ENCODE data around the gene CYP4F8.

Gene CYP4F8

DNA sequence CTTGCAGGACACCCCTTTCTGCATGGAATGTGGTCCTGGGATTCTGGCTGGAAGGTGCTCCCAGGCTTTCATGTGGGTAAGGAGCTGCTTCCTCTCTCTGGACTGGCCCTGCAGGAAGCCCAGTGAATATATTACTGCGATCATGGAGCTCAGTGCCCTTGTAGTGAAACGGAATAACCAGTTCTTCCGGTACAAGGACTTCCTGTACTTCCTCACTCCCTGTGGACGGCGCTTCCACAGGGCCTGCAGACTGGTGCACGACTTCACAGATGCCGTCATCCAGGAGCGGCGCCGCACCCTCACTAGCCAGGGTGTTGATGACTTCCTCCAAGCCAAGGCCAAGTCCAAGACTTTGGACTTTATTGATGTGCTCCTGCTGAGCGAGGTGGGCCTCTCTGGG, 8.0 kb downstream of the CYP4F8 start:
- Mint-ChIP-seq H3K36me3 (ENCODE audit: insufficient read depth) (no peaks in the 10 kb centered on the region), H3K4me1 (no peaks in the 10 kb centered on the region), H3K27me3 (peaks cover 70% of the 10 kb centered on the region), H3K9me3 (no peaks in the 10 kb centered on the region), H3K4me3 (no peak overlapping the region), H3K27ac (ENCODE audit: low read depth) (no peak overlapping the region)
- DNase-seq (ENCODE audit: low spot score in 2 of 2) (no peak), ATAC-seq (replicated peaks; ENCODE audit: extremely low read depth, poor library complexity, severe bottlenecking) (no peak)

DNA sequence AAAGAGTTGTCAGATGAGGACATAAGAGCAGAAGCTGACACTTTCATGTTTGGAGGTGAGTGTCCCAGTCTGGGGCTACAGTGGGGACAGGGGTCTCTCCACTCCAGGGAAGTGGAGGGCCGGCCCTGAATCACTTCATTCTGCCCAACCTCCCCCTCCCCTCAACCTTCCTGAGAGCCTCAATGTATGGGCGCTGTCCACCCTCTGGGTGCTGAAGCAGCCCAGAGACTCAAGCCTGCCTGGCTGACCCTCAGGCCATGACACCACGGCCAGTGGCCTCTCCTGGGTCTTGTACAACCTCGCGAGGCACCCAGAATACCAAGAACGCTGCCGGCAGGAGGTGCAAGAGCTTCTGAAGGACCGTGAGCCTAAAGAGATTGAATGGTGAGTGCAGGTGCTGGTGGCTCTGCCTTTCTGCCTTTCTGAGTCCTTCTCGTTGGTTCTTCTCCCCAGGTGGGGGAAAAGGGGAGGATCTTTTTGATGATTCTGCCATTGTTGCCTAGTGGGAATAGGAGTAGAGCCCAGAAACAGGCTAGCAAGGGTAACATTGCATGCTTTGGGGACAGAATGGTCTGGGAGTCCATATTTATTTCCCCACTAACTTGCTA, 8.8 kb downstream of the CYP4F8 start:
- H3K27me3 Mint-ChIP-seq, result peaks cover 70% of the 10 kb centered on the region

DNA sequence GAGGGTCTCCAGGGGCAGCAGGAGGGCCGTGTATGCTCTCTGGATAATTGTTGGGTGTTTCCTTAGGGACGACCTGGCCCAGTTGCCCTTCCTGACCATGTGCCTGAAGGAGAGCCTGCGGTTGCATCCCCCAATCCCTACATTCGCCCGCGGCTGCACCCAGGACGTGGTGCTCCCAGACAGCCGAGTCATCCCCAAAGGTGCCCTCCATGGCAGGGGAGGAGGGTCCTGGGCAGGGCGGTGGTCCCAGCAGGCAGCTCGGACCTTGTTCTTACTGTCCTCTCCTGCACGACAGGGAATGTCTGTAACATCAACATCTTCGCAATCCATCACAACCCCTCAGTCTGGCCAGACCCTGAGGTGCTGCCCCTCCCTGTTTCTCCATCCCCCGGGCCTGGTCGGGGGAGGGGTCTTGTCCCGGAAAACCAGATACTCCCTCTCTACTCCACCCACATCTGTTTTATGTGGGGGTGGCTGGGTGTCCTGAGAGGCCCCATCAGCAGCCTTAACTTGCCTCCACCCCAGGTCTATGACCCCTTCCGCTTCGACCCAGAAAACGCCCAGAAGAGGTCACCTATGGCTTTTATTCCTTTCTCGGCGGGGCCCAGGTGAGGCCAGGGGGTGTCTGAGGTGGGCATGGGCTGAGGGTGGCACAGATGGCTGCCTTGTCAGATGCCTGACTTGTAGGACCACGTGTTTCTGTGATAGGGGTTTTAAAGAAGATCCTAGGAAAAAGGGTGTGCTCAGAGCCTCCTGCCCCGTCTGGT, 13.4 kb downstream of the CYP4F8 start:
- no peak for ATAC-seq (replicated peaks; ENCODE audit: extremely low read depth, poor library complexity, severe bottlenecking)
- peaks cover 1% of the 10 kb centered on the region for H3K36me3 Mint-ChIP-seq (ENCODE audit: insufficient read depth)
- peaks cover 51% of the 10 kb centered on the region for H3K27me3 Mint-ChIP-seq

More for the DNA sequence above, 8.8 kb downstream of the CYP4F8 start:
- DNase-seq (ENCODE audit: low spot score in 2 of 2), result no peak
- Mint-ChIP-seq H3K27ac (ENCODE audit: low read depth) (no peak overlapping the region), H3K9me3 (no peaks in the 10 kb centered on the region), H3K36me3 (ENCODE audit: insufficient read depth) (no peaks in the 10 kb centered on the region), H3K4me1 (no peaks in the 10 kb centered on the region), H3K4me3 (no peak overlapping the region)
- no peak for ATAC-seq (replicated peaks; ENCODE audit: extremely low read depth, poor library complexity, severe bottlenecking)

DNA sequence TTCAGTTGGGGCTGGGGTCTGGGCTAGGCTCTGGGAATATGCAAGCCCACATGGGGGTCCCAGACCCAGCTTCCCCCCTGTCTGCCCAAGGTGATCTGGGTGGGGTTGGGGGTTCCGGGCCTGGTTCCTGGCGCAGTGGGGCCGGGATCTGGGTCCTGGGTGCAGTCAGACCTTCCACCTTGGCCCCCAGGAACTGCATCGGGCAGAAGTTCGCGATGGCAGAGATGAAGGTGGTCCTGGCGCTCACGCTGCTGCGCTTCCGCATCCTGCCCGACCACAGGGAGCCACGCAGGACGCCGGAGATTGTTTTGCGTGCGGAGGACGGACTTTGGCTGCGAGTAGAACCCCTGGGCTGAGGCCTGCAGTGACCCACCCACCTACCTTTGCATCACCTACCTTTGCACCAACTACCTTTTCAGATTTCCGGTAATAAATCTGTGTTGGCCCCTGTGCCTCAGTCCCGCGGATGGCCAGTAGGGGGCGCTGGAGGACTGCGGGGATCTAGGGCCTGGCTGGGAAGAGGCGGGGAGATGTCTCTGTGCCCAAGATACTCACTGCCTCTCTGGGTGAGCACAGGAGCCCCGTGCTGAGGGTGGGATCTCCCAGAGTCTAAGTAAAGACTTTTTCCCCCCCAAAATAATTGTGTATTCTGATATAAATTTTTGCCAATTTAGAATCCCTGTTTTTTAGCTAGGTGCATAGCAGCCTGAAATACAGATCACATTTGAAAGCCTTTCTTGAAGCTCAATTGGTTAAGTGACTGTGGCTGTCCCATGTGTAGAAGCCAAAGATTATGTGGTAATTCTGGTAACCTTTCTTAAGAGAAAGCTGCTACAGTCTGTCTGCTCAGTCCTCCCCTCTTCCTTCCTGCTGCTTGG, 14.2 kb downstream of the CYP4F8 start:
- H3K27ac Mint-ChIP-seq (ENCODE audit: low read depth), result no peak overlapping the region
- H3K27me3 Mint-ChIP-seq, result peaks cover 50% of the 10 kb centered on the region
- H3K9me3 Mint-ChIP-seq, result no peaks in the 10 kb centered on the region
- no peak overlapping the region for H3K4me3 Mint-ChIP-seq
- H3K36me3 Mint-ChIP-seq (ENCODE audit: insufficient read depth), result peaks cover 1% of the 10 kb centered on the region
- peaks cover 6% of the 10 kb centered on the region for H3K4me1 Mint-ChIP-seq
- ATAC-seq (replicated peaks; ENCODE audit: extremely low read depth, poor library complexity, severe bottlenecking) (peak; percentile 82), DNase-seq (ENCODE audit: low spot score in 2 of 2) (peak; percentile 82 to 95)

More for the DNA sequence above, 13.4 kb downstream of the CYP4F8 start:
- peaks cover 6% of the 10 kb centered on the region for H3K4me1 Mint-ChIP-seq
- H3K27ac Mint-ChIP-seq (ENCODE audit: low read depth), result no peak overlapping the region
- no peak for DNase-seq (ENCODE audit: low spot score in 2 of 2)
- no peaks in the 10 kb centered on the region for H3K9me3 Mint-ChIP-seq
- no peak overlapping the region for H3K4me3 Mint-ChIP-seq

DNA sequence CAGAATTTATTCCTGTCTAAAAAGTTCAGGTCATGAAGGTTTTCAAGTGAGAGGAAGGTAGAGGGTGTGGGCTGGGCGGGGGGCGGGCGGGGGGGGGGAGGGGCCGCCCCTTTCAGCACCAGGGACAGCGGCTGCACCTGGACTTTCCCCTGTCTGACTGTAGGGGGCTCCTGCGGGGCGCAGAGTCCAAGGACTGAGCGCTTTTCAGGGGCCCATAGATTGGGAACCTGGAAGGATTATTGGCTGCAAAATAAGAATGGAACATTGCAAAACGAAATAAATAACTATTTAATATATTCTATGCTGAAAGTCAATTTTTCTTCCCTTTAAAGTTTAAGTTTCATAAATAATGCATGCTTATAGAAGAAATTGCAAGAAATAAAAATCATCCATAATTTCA, 16.8 kb downstream of the CYP4F8 start:
- peaks cover 6% of the 10 kb centered on the region for H3K4me1 Mint-ChIP-seq

DNA sequence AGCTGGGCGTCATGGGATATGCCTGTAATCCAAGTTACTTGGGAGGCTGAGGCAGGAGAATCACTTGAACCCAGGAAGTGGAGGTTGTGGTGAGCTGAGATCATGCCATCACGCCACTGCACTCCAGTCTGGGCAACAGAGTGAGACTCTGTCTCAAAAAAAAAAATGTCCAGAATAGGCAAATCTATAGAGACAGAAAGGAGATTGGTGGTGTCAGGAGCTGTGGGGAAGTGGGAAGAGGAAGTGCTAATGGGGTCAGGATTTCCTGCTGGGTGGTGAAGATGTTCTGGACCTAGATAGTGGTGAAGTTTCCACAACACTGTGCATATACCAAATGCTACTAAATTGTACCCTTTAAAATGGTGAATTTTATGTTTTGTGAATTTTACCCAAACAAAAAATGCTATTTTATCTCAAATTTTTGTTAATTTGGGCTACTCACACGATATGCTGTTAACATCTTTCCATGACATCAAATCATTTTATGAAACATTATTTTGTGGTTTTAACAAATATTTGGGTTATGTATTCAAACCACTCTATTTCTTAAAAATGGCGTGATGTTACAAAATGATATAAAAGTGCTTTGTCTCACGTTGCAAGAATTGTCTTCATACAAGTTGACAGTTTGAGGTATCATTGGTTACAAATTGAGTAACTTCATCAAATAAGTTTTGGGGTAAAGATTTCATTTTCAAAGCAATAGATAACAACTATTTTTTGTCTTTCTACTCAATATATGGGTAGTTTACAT, 18.2 kb downstream of the CYP4F8 start:
- H3K36me3 Mint-ChIP-seq (ENCODE audit: insufficient read depth), result peaks cover 1% of the 10 kb centered on the region
- no peak overlapping the region for H3K27ac Mint-ChIP-seq (ENCODE audit: low read depth)
- peaks cover 61% of the 10 kb centered on the region for H3K27me3 Mint-ChIP-seq
- no peak for ATAC-seq (replicated peaks; ENCODE audit: extremely low read depth, poor library complexity, severe bottlenecking)
- DNase-seq (ENCODE audit: low spot score in 2 of 2), result no peak
- no peak overlapping the region for H3K4me3 Mint-ChIP-seq
- H3K4me1 Mint-ChIP-seq, result peaks cover 6% of the 10 kb centered on the region
- no peaks in the 10 kb centered on the region for H3K9me3 Mint-ChIP-seq

More for the DNA sequence above, 16.8 kb downstream of the CYP4F8 start:
- peaks cover 1% of the 10 kb centered on the region for H3K36me3 Mint-ChIP-seq (ENCODE audit: insufficient read depth)
- DNase-seq (ENCODE audit: low spot score in 2 of 2) (no peak), ATAC-seq (replicated peaks; ENCODE audit: extremely low read depth, poor library complexity, severe bottlenecking) (no peak)
- no peaks in the 10 kb centered on the region for H3K9me3 Mint-ChIP-seq
- peaks cover 59% of the 10 kb centered on the region for H3K27me3 Mint-ChIP-seq
- no peak overlapping the region for H3K4me3 Mint-ChIP-seq
- no peak overlapping the region for H3K27ac Mint-ChIP-seq (ENCODE audit: low read depth)

DNA sequence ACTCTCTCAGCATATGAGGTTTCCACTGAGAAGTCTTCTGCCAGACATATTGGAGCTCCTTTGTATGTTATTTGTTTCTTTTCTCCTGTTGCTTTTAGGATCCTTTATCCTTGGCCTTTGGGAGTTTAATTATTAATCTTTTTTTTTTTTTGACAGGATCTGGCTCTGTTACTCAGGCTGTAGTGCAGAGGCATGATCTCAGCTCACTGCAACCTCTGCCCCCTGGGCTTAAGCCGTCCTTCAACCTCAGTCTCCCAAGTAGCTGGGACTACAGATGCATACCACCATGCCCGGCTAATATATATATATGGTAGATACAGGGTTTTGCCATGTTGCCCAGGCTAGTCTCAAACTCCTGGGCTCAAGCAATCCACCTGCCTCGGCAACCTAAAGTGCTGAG, 19.1 kb downstream of the CYP4F8 start:
- H3K27me3 Mint-ChIP-seq, result peaks cover 55% of the 10 kb centered on the region
- ATAC-seq (replicated peaks; ENCODE audit: extremely low read depth, poor library complexity, severe bottlenecking), result no peak

DNA sequence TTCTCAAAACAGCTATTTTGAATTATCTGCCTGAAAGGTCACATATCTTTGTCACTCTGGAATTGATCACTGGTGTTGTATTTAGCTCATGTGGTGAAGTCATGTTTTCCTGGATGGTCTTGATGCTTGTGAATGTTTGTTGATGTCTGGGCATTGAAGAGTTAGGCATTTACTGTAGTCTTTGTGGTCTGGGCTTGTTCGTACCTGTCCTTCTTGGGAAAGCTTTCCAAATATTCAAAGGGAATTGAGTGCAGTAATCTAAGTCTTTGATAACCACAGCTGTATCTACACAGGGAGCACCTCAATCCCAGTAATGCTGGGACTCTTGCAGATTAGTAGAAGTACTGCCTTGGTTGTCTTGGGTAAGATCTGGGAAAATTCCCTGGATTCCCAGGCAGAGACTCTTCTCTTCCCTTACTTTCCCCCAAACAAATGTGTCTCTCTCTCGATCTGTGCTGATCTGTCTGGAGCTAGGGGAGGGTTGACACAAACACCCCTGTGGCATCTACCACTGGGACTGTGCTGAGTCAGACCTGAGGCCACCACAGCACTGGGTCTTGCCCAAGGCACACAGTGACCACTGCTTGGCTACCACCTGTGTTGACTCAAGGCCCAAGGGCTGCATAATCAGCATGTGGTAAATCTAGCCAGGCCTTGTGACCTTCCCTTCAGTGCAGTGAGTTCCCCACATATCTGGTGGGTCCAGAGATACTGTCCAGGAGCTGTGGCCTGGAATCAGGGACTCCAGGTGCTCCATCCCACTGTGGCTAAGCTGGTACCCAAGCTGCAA, 20.2 kb downstream of the CYP4F8 start:
- H3K4me3 Mint-ChIP-seq, result no peak overlapping the region
- peaks cover 1% of the 10 kb centered on the region for H3K36me3 Mint-ChIP-seq (ENCODE audit: insufficient read depth)
- ATAC-seq (replicated peaks; ENCODE audit: extremely low read depth, poor library complexity, severe bottlenecking), result no peak
- H3K9me3 Mint-ChIP-seq, result no peaks in the 10 kb centered on the region
- H3K27me3 Mint-ChIP-seq, result peaks cover 63% of the 10 kb centered on the region
- DNase-seq (ENCODE audit: low spot score in 2 of 2), result no peak
- H3K4me1 Mint-ChIP-seq, result peaks cover 6% of the 10 kb centered on the region
- no peak overlapping the region for H3K27ac Mint-ChIP-seq (ENCODE audit: low read depth)

More for the DNA sequence above, 19.1 kb downstream of the CYP4F8 start:
- H3K36me3 Mint-ChIP-seq (ENCODE audit: insufficient read depth), result peaks cover 1% of the 10 kb centered on the region
- H3K4me1 Mint-ChIP-seq, result peaks cover 6% of the 10 kb centered on the region
- DNase-seq (ENCODE audit: low spot score in 2 of 2), result no peak
- H3K27ac Mint-ChIP-seq (ENCODE audit: low read depth), result no peak overlapping the region
- H3K9me3 Mint-ChIP-seq, result no peaks in the 10 kb centered on the region
- H3K4me3 Mint-ChIP-seq, result no peak overlapping the region

DNA sequence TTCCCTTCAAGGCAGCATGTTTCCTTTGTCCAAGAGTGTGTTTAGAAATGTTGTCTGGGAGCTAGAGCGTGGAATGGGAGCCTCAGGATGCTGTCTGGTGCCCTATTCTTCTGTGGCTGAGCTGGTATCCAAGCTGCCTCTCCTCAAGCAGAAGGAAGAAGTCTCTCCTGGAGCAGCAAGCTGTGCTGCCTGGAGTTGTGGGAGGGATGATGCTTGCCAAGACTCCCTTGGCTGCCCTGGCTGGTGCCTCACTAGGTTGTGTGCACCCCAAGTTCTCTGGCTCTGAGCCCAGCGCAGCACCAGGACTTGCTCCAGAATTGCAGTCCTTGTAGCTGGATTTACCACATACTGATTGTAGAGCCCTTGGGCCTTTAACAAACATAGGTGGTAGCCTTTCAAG, 21.0 kb downstream of the CYP4F8 start:
- Mint-ChIP-seq H3K27me3 (peaks cover 59% of the 10 kb centered on the region), H3K4me1 (peaks cover 6% of the 10 kb centered on the region), H3K9me3 (no peaks in the 10 kb centered on the region), H3K4me3 (no peak overlapping the region), H3K36me3 (ENCODE audit: insufficient read depth) (no peaks in the 10 kb centered on the region), H3K27ac (ENCODE audit: low read depth) (no peak overlapping the region)
- no peak for ATAC-seq (replicated peaks; ENCODE audit: extremely low read depth, poor library complexity, severe bottlenecking)
- DNase-seq (ENCODE audit: low spot score in 2 of 2), result no peak

DNA sequence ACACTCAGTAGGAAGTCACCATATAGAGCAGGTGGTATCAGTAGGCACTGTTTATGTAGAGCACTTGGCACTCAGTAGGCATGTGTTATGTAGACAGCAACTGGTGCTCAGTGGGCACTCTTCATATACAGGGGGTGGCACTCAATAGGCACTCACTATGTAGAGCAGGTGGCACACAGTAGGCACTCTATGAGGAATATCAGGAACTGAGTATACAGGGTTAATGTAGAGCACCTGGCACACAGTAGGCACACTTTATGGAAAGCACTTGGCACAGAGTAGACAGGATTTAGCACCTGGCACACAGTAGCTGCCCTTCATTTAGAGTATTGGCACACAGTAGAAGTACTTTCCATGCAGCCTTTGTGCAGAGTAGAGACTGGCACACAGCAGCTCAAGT, 24.6 kb downstream of the CYP4F8 start:
- no peak overlapping the region for H3K27ac Mint-ChIP-seq (ENCODE audit: low read depth)
- peaks cover 4% of the 10 kb centered on the region for H3K4me1 Mint-ChIP-seq
- H3K27me3 Mint-ChIP-seq, result peaks cover 40% of the 10 kb centered on the region
- H3K9me3 Mint-ChIP-seq, result no peaks in the 10 kb centered on the region
- no peaks in the 10 kb centered on the region for H3K36me3 Mint-ChIP-seq (ENCODE audit: insufficient read depth)
- H3K4me3 Mint-ChIP-seq, result no peak overlapping the region
- DNase-seq (ENCODE audit: low spot score in 2 of 2) (no peak), ATAC-seq (replicated peaks; ENCODE audit: extremely low read depth, poor library complexity, severe bottlenecking) (no peak)

DNA sequence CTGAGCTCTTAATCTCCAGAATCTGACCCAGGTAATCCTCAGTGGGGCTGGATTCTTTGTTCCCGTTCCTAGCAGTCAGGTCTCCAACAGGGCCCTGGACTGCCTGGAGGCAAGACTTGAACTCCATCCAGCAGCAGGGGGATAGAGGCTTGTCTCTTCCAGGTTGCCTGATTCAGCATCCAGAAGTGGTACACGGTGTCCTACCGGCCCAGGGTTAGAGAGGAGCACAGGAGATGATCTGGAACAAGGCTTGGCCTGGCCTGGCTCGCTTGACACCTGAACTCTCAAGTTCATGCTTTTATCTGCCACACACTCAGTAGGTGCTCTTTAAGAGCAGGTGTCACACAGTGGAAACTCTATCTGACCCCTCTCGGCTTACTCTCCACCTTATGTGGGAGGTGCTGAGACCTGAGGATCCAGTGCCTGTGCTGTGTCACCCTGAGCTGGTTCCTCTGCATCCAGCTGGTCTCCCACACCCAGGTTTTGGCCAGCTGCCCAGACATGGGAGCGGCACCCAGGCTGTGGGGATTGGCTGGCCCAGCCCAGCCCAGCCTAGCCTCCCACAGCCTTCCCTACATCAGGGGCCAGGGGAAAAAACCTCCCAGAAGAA, 25.4 kb downstream of the CYP4F8 start, which contains the start of gene CYP4F3:
TSS of gene CYP4F3 (plus strand) at position 604 of the 610 bp plus-strand sequence. CDS start 519 bp downstream, outside the sequence.
- no peaks in the 10 kb centered on the region for H3K9me3 Mint-ChIP-seq
- DNase-seq (ENCODE audit: low spot score in 2 of 2), result no peak
- no peak within 1 kb of the TSS for H3K27ac Mint-ChIP-seq (ENCODE audit: low read depth)
- H3K4me3 Mint-ChIP-seq, result no peak within 1 kb of the TSS
- H3K36me3 Mint-ChIP-seq (ENCODE audit: insufficient read depth), result no peaks in the 10 kb centered on the region
- peaks cover 4% of the 10 kb centered on the region for H3K4me1 Mint-ChIP-seq
- peaks cover 32% of the 10 kb centered on the region for H3K27me3 Mint-ChIP-seq
- ATAC-seq (replicated peaks; ENCODE audit: extremely low read depth, poor library complexity, severe bottlenecking), result no peak

Data from central memory CD8-positive, alpha-beta T cell (primary cell).